RWPE1 (cell line): Measurements from ENCODE around the gene SPIRE2.

ENCODE experiments used
- CTCF ChIA-PET: fragments of 350-600 bp; sonication (Branson Sonifier 250); formaldehyde crosslinking; extraction: SDS; loops from one replicate; lab custom pipeline; 2021; lab: Yijun Ruan, JAX
- POLR2A ChIA-PET: fragments of 400-600 bp; formaldehyde crosslinking; extraction: SDS; loops from one replicate; lab custom pipeline; 2020; ENCODE audit warnings: antibody characterized with exemption; ENCODE audit not compliant: low non-redundant PET; lab: Yijun Ruan, JAX
- DNase-seq: peaks from one replicate; pipeline ENCODE4 v3.0.0; 2012; ENCODE audit warnings: low spot score
- H3K27ac ChIP-seq: fragments of 450-650 bp; 2 replicates; pipeline ENCODE4 v1.5.1; 2017
- CTCF ChIP-seq: fragments of 450-650 bp; conservative IDR thresholded peaks from 2 replicates; pipeline ENCODE4 v1.5.1; 2017; ENCODE audit warnings: low read depth, mild to moderate bottlenecking

Gene SPIRE2

GRCh38 chr16:89895482-89896250, 67.4 kb downstream of the SPIRE2 start:
- no peak for TF ChIP-seq CTCF
- H3K27ac ChIP-seq: no peak overlapping the region; the same call in 1 of the 2 replicates
- DNase-seq: no peak
- CTCF ChIA-PET: no interaction called here
- POLR2A ChIA-PET: no interaction called here

GRCh38 chr16:89897204-89897603, 68.9 kb downstream of the SPIRE2 start:
- POLR2A ChIA-PET: no interaction called here
- TF ChIP-seq CTCF: no peak
- no peak for DNase-seq
- no peak overlapping the region for H3K27ac ChIP-seq
- CTCF ChIA-PET: interaction anchor here (0.6 to 0.7 kb wide), 2 partner anchors 11 to 64 kb away, joined by 3 to 4 read pairs; no protein-coding TSS in a partner anchor

GRCh38 chr16:89898201-89898967, 70.1 kb downstream of the SPIRE2 start:
- no peak for TF ChIP-seq CTCF
- no peak overlapping the region for H3K27ac ChIP-seq
- ChIA-PET CTCF (no interaction called here), POLR2A (interaction anchor here (0.6 kb wide), 1 partner anchor 18 kb away, joined by 5 read pairs; no protein-coding TSS in a partner anchor)
- DNase-seq: no peak

- no peak for TF ChIP-seq CTCF
Observed at GRCh38 chr16:89899879-89900481, 71.7 kb downstream of the SPIRE2 start.

GRCh38 chr16:89900885-89901284, 72.6 kb downstream of the SPIRE2 start:
- DNase-seq: no peak
- ChIA-PET POLR2A (no interaction called here), CTCF (no interaction called here)
- H3K27ac ChIP-seq: no peak overlapping the region; the same call in 1 of the 2 replicates
- no peak for TF ChIP-seq CTCF

More at GRCh38 chr16:89899879-89900481, 71.7 kb downstream of the SPIRE2 start:
- no peak for DNase-seq
- ChIA-PET CTCF (no interaction called here), POLR2A (no interaction called here)
- no peak overlapping the region for H3K27ac ChIP-seq

GRCh38 chr16:89902980-89903379, 74.7 kb downstream of the SPIRE2 start:
- peak overlapping the region; percentile 23; the same call in 1 of the 2 replicates for H3K27ac ChIP-seq
- DNase-seq: no peak
- POLR2A ChIA-PET: no interaction called here
- TF ChIP-seq CTCF: no peak
- CTCF ChIA-PET: no interaction called here
